ENCODE results near the gene TMEM201. TPM values are rescaled to one million over a fixed set of nuclear protein-coding genes. Genes with fewer than 3 reads are reported as not detected.
A peak's percentile ranks its signal among the peaks of the same experiment; 100 is the strongest.

Gene TMEM201
- total and polyA plus RNA-seq, 9 of the 15 experiments (the other 6 are each of a cell fraction or from before 2014, with no cell fraction given) = 0.42 to 51.3 (median 7.4) TPM

DNA sequence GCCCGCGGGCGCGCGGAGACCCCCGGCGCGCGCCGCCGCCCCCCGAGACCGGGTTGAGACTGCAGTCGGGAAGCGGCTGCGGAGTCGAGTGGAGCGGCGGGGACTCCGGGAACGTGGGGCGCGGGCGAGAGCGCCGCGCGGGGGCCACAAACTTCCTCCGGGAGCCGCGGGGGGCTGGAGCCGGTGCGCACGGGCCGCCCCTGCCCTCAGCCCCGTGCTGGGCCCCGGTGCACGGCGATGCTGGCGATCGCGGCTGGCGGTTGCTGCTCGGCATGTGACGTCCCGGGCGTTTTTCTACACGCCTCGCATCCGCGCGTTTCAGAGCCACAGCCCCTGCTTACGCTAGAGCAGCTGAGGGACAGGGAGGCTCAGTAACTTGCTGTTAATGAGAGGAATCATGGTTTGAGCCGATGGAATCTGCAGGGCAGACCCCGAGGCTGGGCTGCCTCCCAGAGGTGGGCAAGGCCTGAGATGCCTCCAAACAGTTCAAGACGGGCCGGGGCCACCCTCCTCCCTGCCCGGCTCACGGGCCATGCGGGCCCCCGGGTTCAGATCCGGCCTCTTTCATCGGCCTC is 520 bp downstream of the TMEM201 start (continued):
- TF ChIP-seq KDM5B (IDR thresholded peaks at IDR 0.05; ENCODE audit: insufficient replicate concordance, low read depth, low read length) (no peak), FOXA3 (CRISPR knock-in tag; conservative IDR thresholded peaks at IDR 0.05 in 1 of 2, IDR thresholded peaks at IDR 0.05 in 1 of 2) (no peak), ZC3H11A (IDR thresholded peaks at IDR 0.05; ENCODE audit: low read depth, low read length) (no peak), MCM5 (IDR thresholded peaks at IDR 0.05; ENCODE audit: low read depth) (no peak), ETS2 (tag; IDR thresholded peaks at IDR 0.05; ENCODE audit: borderline replicate concordance, poor library complexity, severe bottlenecking) (no peak), MYNN (IDR thresholded peaks at IDR 0.05) (no peak), MYNN (CRISPR knock-in tag; IDR thresholded peaks at IDR 0.05) (no peak), GABPB1 (CRISPR knock-in tag; IDR thresholded peaks at IDR 0.05) (no peak), SIX5 (IDR thresholded peaks at IDR 0.05; ENCODE audit: borderline replicate concordance in 1 of 2, insufficient read depth in 1 of 2, low read depth in 1 of 2, low read length in 2 of 2) (no peak), EHMT2 (IDR thresholded peaks at IDR 0.05) (no peak), RBM15 (IDR thresholded peaks at IDR 0.05; ENCODE audit: insufficient read depth, low read length) (no peak), BMI1 (IDR thresholded peaks at IDR 0.05; ENCODE audit: low read length) (no peak), ZNF398 (CRISPR knock-in tag; IDR thresholded peaks at IDR 0.05) (no peak), CAMTA2 (CRISPR knock-in tag; conservative IDR thresholded peaks at IDR 0.05) (no peak), ZSCAN29 (IDR thresholded peaks at IDR 0.05) (0 out of 2 replicates have a peak, but pooled peaks have one; percentile 37), NFRKB (IDR thresholded peaks at IDR 0.05; ENCODE audit: low read depth) (no peak), CEBPG (CRISPR knock-in tag; IDR thresholded peaks at IDR 0.05) (peak; percentile 39; the same call in 1 of the 2 replicates), CEBPG (tag; conservative IDR thresholded peaks at IDR 0.05 in 1 of 2, IDR thresholded peaks at IDR 0.05 in 1 of 2) (no peak), YY1 (IDR thresholded peaks at IDR 0.05; ENCODE audit: borderline replicate concordance in 1 of 3, control insufficient read depth in 1 of 3, extremely low read depth in 1 of 3, insufficient read depth in 3 of 3, insufficient read length in 1 of 3, insufficient replicate concordance in 2 of 3, low read depth in 1 of 3, low read length in 2 of 3) (peak in 1 of 3 experiments; percentile 5), GTF2A2 (tag; IDR thresholded peaks at IDR 0.05) (no peak), RHOXF2B (CRISPR knock-in tag; conservative IDR thresholded peaks at IDR 0.05) (no peak), HDGF (IDR thresholded peaks at IDR 0.05) (no peak), PHB (CRISPR knock-in tag; IDR thresholded peaks at IDR 0.05) (no peak), POLR2G (IDR thresholded peaks at IDR 0.05; ENCODE audit: low read depth, low read length) (peak; percentile 49; the same call in 1 of the 2 replicates), PHTF2 (CRISPR knock-in tag; IDR thresholded peaks at IDR 0.05) (no peak), ZNF586 (CRISPR knock-in tag; conservative IDR thresholded peaks at IDR 0.05) (no peak)
- TF ChIP-seq, protein P1, sequence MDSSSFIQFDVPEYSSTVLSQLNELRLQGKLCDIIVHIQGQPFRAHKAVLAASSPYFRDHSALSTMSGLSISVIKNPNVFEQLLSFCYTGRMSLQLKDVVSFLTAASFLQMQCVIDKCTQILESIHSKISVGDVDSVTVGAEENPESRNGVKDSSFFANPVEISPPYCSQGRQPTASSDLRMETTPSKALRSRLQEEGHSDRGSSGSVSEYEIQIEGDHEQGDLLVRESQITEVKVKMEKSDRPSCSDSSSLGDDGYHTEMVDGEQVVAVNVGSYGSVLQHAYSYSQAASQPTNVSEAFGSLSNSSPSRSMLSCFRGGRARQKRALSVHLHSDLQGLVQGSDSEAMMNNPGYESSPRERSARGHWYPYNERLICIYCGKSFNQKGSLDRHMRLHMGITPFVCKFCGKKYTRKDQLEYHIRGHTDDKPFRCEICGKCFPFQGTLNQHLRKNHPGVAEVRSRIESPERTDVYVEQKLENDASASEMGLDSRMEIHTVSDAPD (CRISPR knock-in tag; IDR thresholded peaks at IDR 0.05) = no peak

Data from K562 (cell line).